B cell (primary cell): ENCODE data around the gene ARMC6.

Experiments used
- CTCF ChIP-seq: fragments of 200-600 bp; IDR thresholded peaks from one replicate; pipeline ENCODE4 v1.8.0; 2022; ENCODE audit warnings: antibody characterized with exemption, mild to moderate bottlenecking
- EZH2 ChIP-seq: IDR thresholded peaks from 2 replicates; pipeline ENCODE4 v1.6.1; 2012; ENCODE audit warnings: borderline replicate concordance, low read depth, mild to moderate bottlenecking, moderate library complexity, low read length; ENCODE audit not compliant: insufficient read depth, poor library complexity, severe bottlenecking

GRCh38 chr19:19059018-19059836 is 25.8 kb downstream of the ARMC6 start:
- TF ChIP-seq CTCF (no peak), EZH2 (no peak)
